ENCODE measurements around the gene ZCCHC3. TPM values are rescaled to one million over a fixed set of nuclear protein-coding genes. Genes with fewer than 3 reads are reported as not detected.
A peak's percentile ranks its signal among the peaks of the same experiment; 100 is the strongest.

Gene ZCCHC3
- total and polyA plus RNA-seq, 2 donors (not counting 3 experiments of a cell fraction or from before 2014, with no cell fraction given) = 14.8 to 22.0 TPM

DNA sequence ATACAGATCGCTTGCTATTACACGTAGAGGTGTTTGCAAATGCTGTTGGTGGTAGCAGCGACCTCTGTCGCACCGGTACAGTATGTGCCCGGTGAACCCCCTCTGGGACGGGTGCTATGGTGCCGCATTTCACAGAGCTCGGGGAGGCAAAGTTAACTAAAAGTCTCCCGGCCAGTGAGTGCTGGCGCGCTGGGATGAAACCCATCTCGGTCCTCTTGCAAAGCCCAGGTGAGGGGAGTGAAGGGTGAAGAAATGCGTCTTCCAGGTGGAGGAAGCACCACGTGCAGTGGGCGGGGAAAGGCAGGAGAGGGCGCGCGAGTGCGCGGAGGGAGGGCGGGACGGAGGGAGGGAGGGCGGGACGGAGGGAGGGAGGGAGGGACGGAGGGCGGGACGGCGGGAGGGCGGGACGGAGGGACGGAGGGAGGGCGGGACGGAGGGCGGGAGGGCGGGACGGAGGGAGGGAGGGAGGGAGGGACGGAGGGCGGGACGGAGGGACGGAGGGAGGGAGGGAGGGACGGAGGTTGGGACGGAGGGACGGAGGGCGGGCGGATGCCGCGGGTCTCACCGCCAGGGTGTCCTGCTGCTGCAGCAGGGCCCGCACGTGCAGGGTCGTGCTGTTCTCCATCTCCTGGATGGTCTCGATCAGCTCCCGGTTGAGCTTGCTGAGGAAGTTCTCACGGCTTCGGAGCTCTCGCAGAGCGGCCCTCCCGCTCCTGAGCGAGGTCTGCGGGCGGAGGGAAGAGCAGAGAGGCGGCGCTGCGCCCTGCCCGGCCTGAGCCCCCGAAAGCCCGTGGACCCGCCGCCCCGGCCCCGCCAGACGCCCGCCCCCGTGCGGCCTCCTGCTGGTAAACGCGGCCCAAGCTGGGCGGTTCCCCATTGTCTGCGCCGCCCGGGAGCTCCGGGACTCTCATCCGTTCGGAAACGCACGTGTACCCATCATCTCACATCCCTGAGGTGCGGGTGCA, 18.5 kb upstream of the ZCCHC3 start:
- no peak overlapping the region for H3K4me3 ChIP-seq (replicated peaks in 1 of 3; ENCODE audit: insufficient read depth in 1 of 3, low read depth in 1 of 3, low read length in 3 of 3)
- H3K27ac ChIP-seq (ENCODE audit: insufficient read depth, low read depth, low read length) = no peak overlapping the region
- H3K9me1 ChIP-seq (replicated peaks; ENCODE audit: control insufficient read depth, extremely low read depth, insufficient read depth, low read length) = no peaks in the 10 kb centered on the region
- H2AFZ ChIP-seq (ENCODE audit: low read depth, low read length) = peak overlapping the region; percentile 38
- no peaks in the 10 kb centered on the region for H3K79me2 ChIP-seq (ENCODE audit: control insufficient read depth, insufficient read depth, low read length)
- ChIA-PET CTCF (interaction anchor here (1.0 to 3.3 kb wide), 4 partner anchors 12 to 51 kb away, joined by 4 to 22 read pairs (median 6); no protein-coding TSS in a partner anchor), POLR2A (no interaction called here)
- BruUV-seq (replicated peaks) = no TSS peak
- no peaks in the 10 kb centered on the region for H3K27me3 ChIP-seq (ENCODE audit: control insufficient read depth in 2 of 2, insufficient read depth in 2 of 2, low read length in 2 of 2)
- no peak overlapping the region for H3K9ac ChIP-seq (replicated peaks; ENCODE audit: extremely low read depth, insufficient read depth, low read length)
- intact Hi-C loops (cut with micrococcal nuclease) = no loop called here
- H3K4me1 ChIP-seq (ENCODE audit: control insufficient read depth, extremely low read depth, insufficient read depth, low read length) = no peaks in the 10 kb centered on the region
- TF ChIP-seq POLR2AphosphoS5 (IDR thresholded peaks at IDR 0.05; ENCODE audit: insufficient read depth, low read depth, low read length) = no peak
- TF ChIP-seq, protein P1, sequence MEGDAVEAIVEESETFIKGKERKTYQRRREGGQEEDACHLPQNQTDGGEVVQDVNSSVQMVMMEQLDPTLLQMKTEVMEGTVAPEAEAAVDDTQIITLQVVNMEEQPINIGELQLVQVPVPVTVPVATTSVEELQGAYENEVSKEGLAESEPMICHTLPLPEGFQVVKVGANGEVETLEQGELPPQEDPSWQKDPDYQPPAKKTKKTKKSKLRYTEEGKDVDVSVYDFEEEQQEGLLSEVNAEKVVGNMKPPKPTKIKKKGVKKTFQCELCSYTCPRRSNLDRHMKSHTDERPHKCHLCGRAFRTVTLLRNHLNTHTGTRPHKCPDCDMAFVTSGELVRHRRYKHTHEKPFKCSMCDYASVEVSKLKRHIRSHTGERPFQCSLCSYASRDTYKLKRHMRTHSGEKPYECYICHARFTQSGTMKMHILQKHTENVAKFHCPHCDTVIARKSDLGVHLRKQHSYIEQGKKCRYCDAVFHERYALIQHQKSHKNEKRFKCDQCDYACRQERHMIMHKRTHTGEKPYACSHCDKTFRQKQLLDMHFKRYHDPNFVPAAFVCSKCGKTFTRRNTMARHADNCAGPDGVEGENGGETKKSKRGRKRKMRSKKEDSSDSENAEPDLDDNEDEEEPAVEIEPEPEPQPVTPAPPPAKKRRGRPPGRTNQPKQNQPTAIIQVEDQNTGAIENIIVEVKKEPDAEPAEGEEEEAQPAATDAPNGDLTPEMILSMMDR (IDR thresholded peaks at IDR 0.05; ENCODE audit: extremely low read depth in 1 of 2, insufficient read depth in 1 of 2, low read depth in 1 of 2, low read length in 2 of 2) = peak in 1 of 2 donors; percentile 7
- DNase-seq (ENCODE audit: low read depth, low spot score) (no peak), FAIRE-seq (no peak)
- no peaks in the 10 kb centered on the region for H4K20me1 ChIP-seq (replicated peaks; ENCODE audit: control insufficient read depth, extremely low read depth, insufficient read depth, low read length)
- dilution Hi-C loops (cut with MboI; ENCODE audit: extremely low pct_ligation_motif_present, low sequenced_read_pairs) = no loop called here
- peaks cover 2 to 39% of the 10 kb centered on the region in 2 experiments for H3K36me3 ChIP-seq (ENCODE audit: control insufficient read depth in 2 of 2, extremely low read depth in 1 of 2, insufficient read depth in 2 of 2, low read length in 2 of 2)
- no peak overlapping the region for H3K4me2 ChIP-seq (ENCODE audit: insufficient read depth, low read length)
- no peaks in the 10 kb centered on the region for H3K9me3 ChIP-seq (replicated peaks; ENCODE audit: control insufficient read depth, insufficient read depth, low read length)

- Histone ChIP-seq H3K4me1 (ENCODE audit: control insufficient read depth, extremely low read depth, insufficient read depth, low read length) (peaks cover 2% of the 10 kb centered on the region), H2AFZ (ENCODE audit: low read depth, low read length) (no peak overlapping the region), H4K20me1 (replicated peaks; ENCODE audit: control insufficient read depth, extremely low read depth, insufficient read depth, low read length) (no peaks in the 10 kb centered on the region), H3K27ac (ENCODE audit: insufficient read depth, low read depth, low read length) (no peak overlapping the region), H3K4me2 (ENCODE audit: insufficient read depth, low read length) (no peak overlapping the region), H3K79me2 (ENCODE audit: control insufficient read depth, insufficient read depth, low read length) (peaks cover 4% of the 10 kb centered on the region), H3K36me3 (ENCODE audit: control insufficient read depth in 2 of 2, extremely low read depth in 1 of 2, insufficient read depth in 2 of 2, low read length in 2 of 2) (peaks cover 2 to 9% of the 10 kb centered on the region in 2 experiments), H3K27me3 (ENCODE audit: control insufficient read depth in 2 of 2, insufficient read depth in 2 of 2, low read length in 2 of 2) (no peaks in the 10 kb centered on the region), H3K9ac (replicated peaks; ENCODE audit: extremely low read depth, insufficient read depth, low read length) (no peak overlapping the region), H3K9me3 (replicated peaks; ENCODE audit: control insufficient read depth, insufficient read depth, low read length) (no peaks in the 10 kb centered on the region), H3K4me3 (replicated peaks in 1 of 3; ENCODE audit: insufficient read depth in 1 of 3, low read depth in 1 of 3, low read length in 3 of 3) (no peak overlapping the region), H3K9me1 (replicated peaks; ENCODE audit: control insufficient read depth, extremely low read depth, insufficient read depth, low read length) (no peaks in the 10 kb centered on the region)
- POLR2A ChIA-PET = no interaction called here
- CTCF ChIA-PET = interaction anchor here (1.5 kb wide), 1 partner anchor 46 kb away, joined by 6 read pairs; no protein-coding TSS in a partner anchor
- FAIRE-seq (no peak), DNase-seq (ENCODE audit: low read depth, low spot score) (no peak)
- BruUV-seq (replicated peaks) = no TSS peak
- intact Hi-C loops (cut with micrococcal nuclease) (no loop called here), dilution Hi-C loops (cut with MboI; ENCODE audit: extremely low pct_ligation_motif_present, low sequenced_read_pairs) (no loop called here)
- TF ChIP-seq JUN (IDR thresholded peaks at IDR 0.05; ENCODE audit: borderline replicate concordance, insufficient read depth, insufficient read length, low read depth) (no peak), MYC (IDR thresholded peaks at IDR 0.05; ENCODE audit: low read depth, low read length) (no peak), POLR2A (IDR thresholded peaks at IDR 0.05; ENCODE audit: low read depth, low read length) (no peak), GATA2 (IDR thresholded peaks at IDR 0.05; ENCODE audit: insufficient read depth, insufficient read length, low read depth, low read length) (no peak), FOS (IDR thresholded peaks at IDR 0.05; ENCODE audit: borderline replicate concordance, insufficient read depth, low read length) (no peak), POLR2AphosphoS5 (IDR thresholded peaks at IDR 0.05; ENCODE audit: insufficient read depth, low read depth, low read length) (no peak), EZH2 (IDR thresholded peaks at IDR 0.05; ENCODE audit: borderline replicate concordance, low read depth, low read length, severe bottlenecking) (no peak)
- TF ChIP-seq, protein P1 (IDR thresholded peaks at IDR 0.05; ENCODE audit: extremely low read depth in 1 of 2, insufficient read depth in 1 of 2, low read depth in 1 of 2, low read length in 2 of 2) = no peak
- TF ChIP-seq, protein P2, sequence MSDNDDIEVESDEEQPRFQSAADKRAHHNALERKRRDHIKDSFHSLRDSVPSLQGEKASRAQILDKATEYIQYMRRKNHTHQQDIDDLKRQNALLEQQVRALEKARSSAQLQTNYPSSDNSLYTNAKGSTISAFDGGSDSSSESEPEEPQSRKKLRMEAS (IDR thresholded peaks at IDR 0.05; ENCODE audit: insufficient read depth, insufficient read length) = no peak
Measured at GRCh38 chr20:284172-284571, 13.2 kb upstream of the ZCCHC3 start.

Data from endothelial cell of umbilical vein (primary cell).